NCI-H748 treated with DMSO at 0.1 percent for 48 hours (cell line): Measurements from ENCODE around the gene PRPF40A.

Experiments
- DNase-seq: peaks from one replicate; lab custom pipeline; 2025; lab: John Stamatoyannopoulos, UW

The PRPF40A gene

GRCh38 chr2:152718076-152718908 lies 1.0 kb upstream of the PRPF40A start, which contains the start of gene ARL6IP6:
Gene ARL6IP6 (plus strand): TSS chr2:152718620. CDS start chr2:152718625, 5 bp downstream.
- DNase-seq: peak; percentile 85

- peak; percentile 69 for DNase-seq
Measured at GRCh38 chr2:152716805-152717227, 445 bp downstream of the PRPF40A start.

- DNase-seq: no peak
Measured at GRCh38 chr2:152715854-152716428, 1.3 kb downstream of the PRPF40A start.

GRCh38 chr2:152715112-152715511 lies 2.1 kb downstream of the PRPF40A start:
- no peak for DNase-seq

GRCh38 chr2:152710713-152711112 lies 6.5 kb downstream of the PRPF40A start:
- DNase-seq: no peak

GRCh38 chr2:152708742-152709141 lies 8.5 kb downstream of the PRPF40A start:
- no peak for DNase-seq

GRCh38 chr2:152706477-152707021 lies 10.7 kb downstream of the PRPF40A start:
- DNase-seq: no peak

- no peak for DNase-seq
Measured at GRCh38 chr2:152701198-152701597, 16.1 kb downstream of the PRPF40A start.

- DNase-seq: no peak
Measured at GRCh38 chr2:152696476-152696875, 20.8 kb downstream of the PRPF40A start.

- DNase-seq: no peak
Measured at GRCh38 chr2:152695763-152696162, 21.5 kb downstream of the PRPF40A start.

GRCh38 chr2:152694161-152694661 lies 23.1 kb downstream of the PRPF40A start:
- no peak for DNase-seq

- DNase-seq: no peak
Measured at GRCh38 chr2:152693033-152693432, 24.2 kb downstream of the PRPF40A start.

GRCh38 chr2:152686321-152686720 lies 30.9 kb downstream of the PRPF40A start:
- no peak for DNase-seq

GRCh38 chr2:152683400-152683799 lies 33.9 kb downstream of the PRPF40A start:
- no peak for DNase-seq

- DNase-seq: no peak
Measured at GRCh38 chr2:152682663-152683062, 34.6 kb downstream of the PRPF40A start.

- DNase-seq: no peak
Measured at GRCh38 chr2:152678808-152679207, 38.5 kb downstream of the PRPF40A start.

- DNase-seq: no peak
Measured at GRCh38 chr2:152676461-152676860, 40.8 kb downstream of the PRPF40A start.

GRCh38 chr2:152674334-152674733 lies 42.9 kb downstream of the PRPF40A start:
- no peak for DNase-seq

GRCh38 chr2:152664725-152665124 lies 52.5 kb downstream of the PRPF40A start:
- no peak for DNase-seq

GRCh38 chr2:152661076-152661475 lies 56.2 kb downstream of the PRPF40A start:
- no peak for DNase-seq

- DNase-seq: no peak
Measured at GRCh38 chr2:152658221-152658620, 59.0 kb downstream of the PRPF40A start.

- no peak for DNase-seq
Measured at GRCh38 chr2:152657043-152657442, 60.2 kb downstream of the PRPF40A start.

- no peak for DNase-seq
Measured at GRCh38 chr2:152655880-152656279, 61.4 kb downstream of the PRPF40A start.
